D721Med (cell line): ENCODE data around the gene THAP5.
"Not testable (repeated sequence)": the region's sequence is repeated elsewhere in the genome, so short reads cannot be mapped to it uniquely, and the experiment has no call there.

ENCODE experiments used
- DNase-seq: peaks from one replicate; pipeline ENCODE4 v3.0.0; 2011; ENCODE audit warnings: low spot score; ENCODE audit not compliant: insufficient read length
- FAIRE-seq: peaks from 2 replicates; lab custom pipeline; 2011; peaks lifted over from hg19 to GRCh38; lab: Jason Lieb, UNC
- CTCF ChIP-seq: IDR thresholded peaks from 2 replicates; pipeline ENCODE4 v1.5.1; 2012; ENCODE audit warnings: mild to moderate bottlenecking, control low read depth; ENCODE audit not compliant: insufficient read depth; ENCODE audit errors: missing control alignments

The THAP5 gene

GRCh38 chr7:108557191-108557590, 12.3 kb downstream of the THAP5 start:
- no peak for FAIRE-seq
- TF ChIP-seq CTCF, result no peak
- DNase-seq, result no peak

GRCh38 chr7:108556665-108557064, 12.8 kb downstream of the THAP5 start:
- not testable (repeated sequence) for DNase-seq, FAIRE-seq

DNA sequence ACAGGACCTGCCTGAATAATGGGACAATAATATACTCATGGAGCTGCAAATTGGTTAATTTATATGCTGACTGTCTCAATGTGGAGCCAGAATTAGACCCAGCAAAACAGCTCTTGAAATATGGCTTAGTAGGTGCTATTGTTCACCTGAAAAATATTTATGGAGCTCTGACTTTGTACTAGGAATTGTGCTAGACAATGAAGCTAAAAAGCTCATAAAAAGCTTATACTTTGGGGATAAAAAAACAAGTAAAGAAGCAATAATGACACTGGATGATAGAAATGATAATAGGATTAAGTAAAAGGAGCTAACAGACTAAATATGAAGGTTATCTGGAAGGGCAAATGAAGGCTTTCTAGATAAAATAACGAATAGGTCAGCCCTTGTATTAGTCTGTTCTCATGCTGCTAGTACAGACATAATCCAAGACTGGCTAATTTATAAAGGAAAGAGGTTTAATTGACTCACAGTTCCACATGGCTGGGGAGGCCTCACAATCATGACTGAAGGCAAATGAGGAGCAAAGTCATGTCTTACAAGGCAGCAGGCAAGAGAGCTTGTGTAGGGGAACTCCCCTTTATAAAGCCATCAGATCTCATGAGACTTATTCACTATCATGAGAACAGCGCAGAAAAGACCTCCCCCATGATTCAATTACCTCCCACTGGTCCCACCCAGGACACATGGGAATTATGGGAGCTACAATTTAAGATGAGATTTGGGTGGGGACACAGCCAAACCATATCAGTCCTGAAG, 21.2 kb downstream of the THAP5 start:
- peak; percentile 61 for FAIRE-seq
- not testable (repeated sequence) for DNase-seq

GRCh38 chr7:108541478-108541877, 28.0 kb downstream of the THAP5 start:
- no peak for TF ChIP-seq CTCF
- DNase-seq (no peak), FAIRE-seq (no peak)

- not testable (repeated sequence) for FAIRE-seq
Measured at GRCh38 chr7:108538685-108539084, 30.8 kb downstream of the THAP5 start.

DNA sequence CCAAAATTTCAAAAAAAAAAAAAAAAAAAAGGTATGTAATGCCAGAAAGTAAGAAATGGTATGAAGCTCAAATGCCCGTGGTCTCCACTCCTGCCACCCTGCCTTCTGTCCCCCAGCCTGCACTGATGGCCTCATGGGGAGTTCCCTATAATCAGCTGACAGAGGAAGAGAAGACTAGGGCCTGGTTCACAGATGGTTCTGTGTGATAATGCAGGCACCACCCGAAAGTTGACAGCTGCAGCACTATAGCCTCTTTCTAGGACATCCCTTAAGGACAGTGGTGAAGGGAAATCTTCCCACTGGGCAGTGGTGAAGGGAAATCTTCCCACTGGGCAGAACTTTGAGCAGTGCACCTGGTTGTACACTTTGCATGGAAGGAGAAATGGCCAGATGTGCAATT, 31.3 kb downstream of the THAP5 start:
- FAIRE-seq, DNase-seq: not testable (repeated sequence)

More at GRCh38 chr7:108538685-108539084, 30.8 kb downstream of the THAP5 start:
- not testable (repeated sequence) for DNase-seq

- FAIRE-seq (no peak), DNase-seq (no peak)
- TF ChIP-seq CTCF, result no peak
Measured at GRCh38 chr7:108537229-108537628, 32.3 kb downstream of the THAP5 start.

- FAIRE-seq (no peak), DNase-seq (no peak)
- TF ChIP-seq CTCF, result no peak
Measured at GRCh38 chr7:108535744-108536143, 33.8 kb downstream of the THAP5 start.

GRCh38 chr7:108535257-108535656, 34.2 kb downstream of the THAP5 start:
- FAIRE-seq (no peak), DNase-seq (no peak)
- TF ChIP-seq CTCF, result no peak
